ENCODE measurements around the gene PPP1R14D. TPM values are rescaled to one million over a fixed set of nuclear protein-coding genes. Genes with fewer than 3 reads are reported as not detected.

The PPP1R14D gene
- total RNA-seq, 4 donors from 2014 or later: 0.68 TPM; not detected in 3

GRCh38 chr15:40831861-40832260 lies 3.4 kb upstream of the PPP1R14D start:
- 58 to 92% methylated on average over 1 of the region's 1 CpG for WGBS, 2 donors
- intact Hi-C loops (cut with DNase I): no loop called here
- Histone ChIP-seq H3K9me3 (no peaks in the 10 kb centered on the region), H3K27me3 (no peaks in the 10 kb centered on the region), H3K4me3 (no peak overlapping the region), H3K36me3 (no peaks in the 10 kb centered on the region), H3K27ac (no peak overlapping the region), H3K4me1 (peaks cover 0 to 17% (median 6%) of the 10 kb centered on the region in 3 donors)
- TF ChIP-seq, protein P1, sequence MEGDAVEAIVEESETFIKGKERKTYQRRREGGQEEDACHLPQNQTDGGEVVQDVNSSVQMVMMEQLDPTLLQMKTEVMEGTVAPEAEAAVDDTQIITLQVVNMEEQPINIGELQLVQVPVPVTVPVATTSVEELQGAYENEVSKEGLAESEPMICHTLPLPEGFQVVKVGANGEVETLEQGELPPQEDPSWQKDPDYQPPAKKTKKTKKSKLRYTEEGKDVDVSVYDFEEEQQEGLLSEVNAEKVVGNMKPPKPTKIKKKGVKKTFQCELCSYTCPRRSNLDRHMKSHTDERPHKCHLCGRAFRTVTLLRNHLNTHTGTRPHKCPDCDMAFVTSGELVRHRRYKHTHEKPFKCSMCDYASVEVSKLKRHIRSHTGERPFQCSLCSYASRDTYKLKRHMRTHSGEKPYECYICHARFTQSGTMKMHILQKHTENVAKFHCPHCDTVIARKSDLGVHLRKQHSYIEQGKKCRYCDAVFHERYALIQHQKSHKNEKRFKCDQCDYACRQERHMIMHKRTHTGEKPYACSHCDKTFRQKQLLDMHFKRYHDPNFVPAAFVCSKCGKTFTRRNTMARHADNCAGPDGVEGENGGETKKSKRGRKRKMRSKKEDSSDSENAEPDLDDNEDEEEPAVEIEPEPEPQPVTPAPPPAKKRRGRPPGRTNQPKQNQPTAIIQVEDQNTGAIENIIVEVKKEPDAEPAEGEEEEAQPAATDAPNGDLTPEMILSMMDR (IDR thresholded peaks at IDR 0.05): no peak
- no peak for TF ChIP-seq POLR2A (IDR thresholded peaks at IDR 0.05)
- DNase-seq: no peak

DNA sequence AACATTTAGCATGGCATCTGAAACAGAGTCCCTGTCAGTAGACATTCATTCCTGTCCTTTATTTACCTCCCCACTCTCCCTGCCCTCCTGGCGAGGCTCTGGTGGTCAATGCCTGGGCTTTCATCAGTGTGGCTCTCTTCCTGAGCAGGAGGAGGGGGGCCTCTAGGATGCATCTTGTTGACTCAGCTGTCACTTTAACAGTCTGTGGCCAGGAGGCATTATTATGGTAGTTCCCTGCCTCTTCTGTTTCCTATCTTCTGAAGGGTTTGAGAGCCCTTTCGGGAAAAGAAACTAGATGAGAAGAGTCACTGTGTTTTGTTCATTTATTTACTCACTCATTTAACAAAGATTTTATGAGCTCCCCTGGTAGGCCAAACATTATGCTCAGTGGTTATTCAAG lies 2.4 kb upstream of the PPP1R14D start:
- Histone ChIP-seq H3K4me3 (no peak overlapping the region), H3K4me1 (peaks cover 0 to 12% (median 6%) of the 10 kb centered on the region in 3 donors), H3K27me3 (no peaks in the 10 kb centered on the region), H3K27ac (no peak overlapping the region), H3K9me3 (no peaks in the 10 kb centered on the region), H3K36me3 (no peaks in the 10 kb centered on the region)
- TF ChIP-seq, protein P1 (IDR thresholded peaks at IDR 0.05): no peak
- TF ChIP-seq POLR2A (IDR thresholded peaks at IDR 0.05): no peak
- intact Hi-C loops (cut with DNase I): no loop called here
- DNase-seq: no peak
- WGBS, 2 donors: 83 to 89% methylated on average over 2 of the region's 2 CpGs

GRCh38 chr15:40829115-40829514 lies 607 bp upstream of the PPP1R14D start:
- H3K4me1 ChIP-seq: no peaks in the 10 kb centered on the region
- H3K4me3 ChIP-seq: no peak overlapping the region
- DNase-seq: no peak
- no peaks in the 10 kb centered on the region for H3K36me3 ChIP-seq
- TF ChIP-seq, protein P1 (IDR thresholded peaks at IDR 0.05): no peak
- H3K27ac ChIP-seq: no peak overlapping the region
- intact Hi-C loops (cut with DNase I): no loop called here
- H3K9me3 ChIP-seq: no peaks in the 10 kb centered on the region
- no peaks in the 10 kb centered on the region for H3K27me3 ChIP-seq
- WGBS, 2 donors: 79 to 85% methylated on average over 5 of the region's 7 CpGs

DNA sequence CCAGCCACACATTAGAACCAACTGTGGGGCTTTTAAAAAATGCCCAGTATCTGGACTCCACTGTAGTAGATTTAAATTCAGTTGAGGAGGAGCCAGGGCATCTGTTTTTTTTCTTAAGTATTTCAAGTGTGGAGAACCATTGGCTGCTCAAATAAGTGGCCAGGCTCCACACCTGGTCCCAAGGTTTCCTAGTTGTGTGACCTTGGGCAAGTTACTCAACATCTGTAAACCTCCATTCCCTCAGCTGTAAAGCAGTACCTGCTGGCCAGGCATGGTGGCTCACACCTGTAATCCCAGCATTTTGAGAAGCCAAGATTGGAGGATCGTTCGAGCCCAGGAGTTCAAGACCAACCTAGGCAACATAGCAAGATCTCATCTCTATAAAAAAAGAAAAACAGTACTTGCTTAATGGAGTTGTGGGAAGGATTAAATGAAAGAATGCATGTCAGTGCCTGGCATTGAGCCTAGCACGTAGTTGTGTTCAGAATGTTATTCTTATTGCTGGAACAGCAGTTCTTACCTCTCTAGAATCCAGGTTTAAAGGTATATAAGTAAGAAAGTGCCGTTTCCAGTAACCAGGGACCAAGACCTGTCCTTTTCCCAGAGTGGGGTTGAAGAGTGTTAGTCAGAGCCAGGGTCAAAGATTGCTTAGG lies 2.0 kb downstream of the PPP1R14D start:
- H3K27ac ChIP-seq: no peak overlapping the region
- DNase-seq: no peak
- no peaks in the 10 kb centered on the region for H3K9me3 ChIP-seq
- intact Hi-C loops (cut with DNase I): no loop called here
- TF ChIP-seq POLR2A (IDR thresholded peaks at IDR 0.05): no peak
- TF ChIP-seq, protein P1 (IDR thresholded peaks at IDR 0.05): no peak
- H3K27me3 ChIP-seq: no peaks in the 10 kb centered on the region
- WGBS, 2 donors: 67 to 72% methylated on average over 4 of the region's 4 CpGs
- no peaks in the 10 kb centered on the region for H3K36me3 ChIP-seq
- H3K4me1 ChIP-seq: no peaks in the 10 kb centered on the region
- no peak overlapping the region for H3K4me3 ChIP-seq

GRCh38 chr15:40825661-40826422 lies 2.7 kb downstream of the PPP1R14D start:
- WGBS, 2 donors: 55 to 63% methylated on average over 5 of the region's 5 CpGs

More at GRCh38 chr15:40825661-40826422, 2.7 kb downstream of the PPP1R14D start:
- no peaks in the 10 kb centered on the region for H3K4me1 ChIP-seq
- no peaks in the 10 kb centered on the region for H3K27me3 ChIP-seq
- intact Hi-C loops (cut with DNase I): no loop called here
- H3K4me3 ChIP-seq: no peak overlapping the region
- DNase-seq: no peak
- no peaks in the 10 kb centered on the region for H3K36me3 ChIP-seq
- TF ChIP-seq, protein P1 (IDR thresholded peaks at IDR 0.05): no peak
- TF ChIP-seq POLR2A (IDR thresholded peaks at IDR 0.05): no peak
- H3K27ac ChIP-seq: no peak overlapping the region
- no peaks in the 10 kb centered on the region for H3K9me3 ChIP-seq
